Stimulated activated CD8-positive, alpha-beta memory T cell treated with anti-CD3 and anti-CD28 coated beads, Interleukin-15, amount 100 ng/mL, for 24 hours (primary cell): Measurements from ENCODE around the gene FKBP1C.

Experiments used
- DNase-seq: peaks from one replicate; pipeline ENCODE4 v3.0.0-alpha.2; 2020; ENCODE audit warnings: low read depth

The FKBP1C gene

GRCh38 chr6:63261820-63262219 is 50.6 kb downstream of the FKBP1C start:
- no peak for DNase-seq
